HUES64 (cell line): Measurements from ENCODE around the gene CEP170. TPM values are rescaled to one million over a fixed set of nuclear protein-coding genes. Genes with fewer than 3 reads are reported as not detected.

ENCODE experiments used
- H3K27ac ChIP-seq: 2 replicates; pipeline ENCODE4 v1.7.0; 2013; ENCODE audit warnings: low read depth, low read length, inconsistent platforms
- H3K27me3 ChIP-seq: 2 replicates; pipeline ENCODE4 v1.6.1; 2013; ENCODE audit warnings: mild to moderate bottlenecking, low read length; ENCODE audit not compliant: insufficient read depth
- H3K36me3 ChIP-seq: 2 replicates; pipeline ENCODE4 v1.6.1; 2013; ENCODE audit warnings: mild to moderate bottlenecking, low read length; ENCODE audit not compliant: insufficient read depth
- H3K4me1 ChIP-seq: 2 replicates; pipeline ENCODE4 v1.6.1; 2013; ENCODE audit warnings: mild to moderate bottlenecking, low read length, moderate library complexity; ENCODE audit not compliant: insufficient read depth
- H3K4me3 ChIP-seq: 2 replicates; pipeline ENCODE4 v1.5.1; 2013; ENCODE audit warnings: mild to moderate bottlenecking, low read length, moderate library complexity
- H3K9ac ChIP-seq: 2 replicates; pipeline ENCODE4 v1.6.1; 2013; ENCODE audit warnings: mild to moderate bottlenecking, low read depth, low read length
- H3K9me3 ChIP-seq: 2 replicates; pipeline ENCODE4 v1.6.1; 2013; ENCODE audit warnings: low read depth, low read length; ENCODE audit not compliant: insufficient read depth
- WGBS: fragments of 150-250, 120-280 bp; methylation state at CpG from one replicate; pipeline ENCODE4 v1.1.7; 2013; ENCODE audit warnings: missing lambda C conversion rate; 5-methylcytosine and 5-hydroxymethylcytosine counted together
- polyA plus RNA-seq, 2 experiments: library from polyadenylated mRNA; stranded (reverse); fragments of 50-300 nt; gene quantifications; one replicate each; pipeline ENCODE4 v1.2.3, GENCODE V29; 2013

The CEP170 gene
- 48.2 TPM for polyA plus RNA-seq (2013, experiment 1 of 2)
- polyA plus RNA-seq (2013, experiment 2 of 2), result 49.6 TPM

- peak within 1 kb of the TSS; percentile 90 for H3K9ac ChIP-seq
- no peaks in the 10 kb centered on the region for H3K9me3 ChIP-seq
- H3K4me3 ChIP-seq, result peak within 1 kb of the TSS; percentile 88
- peaks cover 40% of the 10 kb centered on the region for H3K4me1 ChIP-seq
- no peaks in the 10 kb centered on the region for H3K27me3 ChIP-seq
- H3K36me3 ChIP-seq, result no peaks in the 10 kb centered on the region
- WGBS, result under 1% methylated on average over 74 of the region's 74 CpGs
- H3K27ac ChIP-seq, result peak within 1 kb of the TSS; percentile 88
These were observed at the start of gene CEP170 for GRCh38 chr1:243254927-243255790. Gene CEP170, minus strand, starts transcription at chr1:243255281. Its CDS starts 30,001 bp downstream, at chr1:243225280.

- WGBS, result 97% methylated on average over 1 of the region's 2 CpGs
- H3K9ac ChIP-seq, result no peak overlapping the region
- H3K9me3 ChIP-seq, result no peaks in the 10 kb centered on the region
- H3K27ac ChIP-seq, result no peak overlapping the region
- no peak overlapping the region for H3K4me3 ChIP-seq
- H3K27me3 ChIP-seq, result no peaks in the 10 kb centered on the region
- no peaks in the 10 kb centered on the region for H3K36me3 ChIP-seq
- H3K4me1 ChIP-seq, result peaks cover under 1% of the 10 kb centered on the region; the same call in 1 of the 2 replicates
These were observed 46.0 kb upstream of the CEP170 start for GRCh38 chr1:243301059-243301458.

- Histone ChIP-seq H3K9ac (no peak overlapping the region), H3K4me3 (no peak overlapping the region), H3K27me3 (no peaks in the 10 kb centered on the region), H3K4me1 (peaks cover under 1% of the 10 kb centered on the region; the same call in 1 of the 2 replicates), H3K9me3 (no peaks in the 10 kb centered on the region), H3K36me3 (no peaks in the 10 kb centered on the region), H3K27ac (no peak overlapping the region)
- 92% methylated on average over 1 of the region's 1 CpG for WGBS
These were observed 44.0 kb upstream of the CEP170 start for GRCh38 chr1:243299069-243299468.

GRCh38 chr1:243294723-243295121, 39.6 kb upstream of the CEP170 start:
- Histone ChIP-seq H3K27me3 (no peaks in the 10 kb centered on the region), H3K27ac (no peak overlapping the region), H3K9ac (no peak overlapping the region), H3K4me3 (no peak overlapping the region), H3K36me3 (no peaks in the 10 kb centered on the region), H3K4me1 (peaks cover 13% of the 10 kb centered on the region), H3K9me3 (no peaks in the 10 kb centered on the region)
- WGBS, result 91% methylated on average over 1 of the region's 3 CpGs

GRCh38 chr1:243293941-243294722, 39.1 kb upstream of the CEP170 start:
- Histone ChIP-seq H3K9me3 (no peaks in the 10 kb centered on the region), H3K4me3 (no peak overlapping the region), H3K36me3 (no peaks in the 10 kb centered on the region), H3K27me3 (no peaks in the 10 kb centered on the region), H3K4me1 (peaks cover 13% of the 10 kb centered on the region), H3K9ac (no peak overlapping the region), H3K27ac (no peak overlapping the region)
- 86% methylated on average over 2 of the region's 4 CpGs for WGBS

GRCh38 chr1:243292117-243292516, 37.0 kb upstream of the CEP170 start:
- 74% methylated on average over 5 of the region's 5 CpGs for WGBS
- no peak overlapping the region for H3K27ac ChIP-seq
- no peaks in the 10 kb centered on the region for H3K36me3 ChIP-seq
- H3K9ac ChIP-seq, result no peak overlapping the region
- no peaks in the 10 kb centered on the region for H3K27me3 ChIP-seq
- H3K9me3 ChIP-seq, result no peaks in the 10 kb centered on the region
- H3K4me3 ChIP-seq, result no peak overlapping the region
- peaks cover 13% of the 10 kb centered on the region for H3K4me1 ChIP-seq

- Histone ChIP-seq H3K9me3 (no peaks in the 10 kb centered on the region), H3K27me3 (no peaks in the 10 kb centered on the region), H3K4me3 (no peak overlapping the region), H3K27ac (no peak overlapping the region), H3K36me3 (no peaks in the 10 kb centered on the region), H3K9ac (no peak overlapping the region), H3K4me1 (peaks cover 13% of the 10 kb centered on the region)
- 100% methylated on average over 1 of the region's 1 CpG for WGBS
These were observed 36.2 kb upstream of the CEP170 start for GRCh38 chr1:243291292-243291691.

- Histone ChIP-seq H3K36me3 (no peaks in the 10 kb centered on the region), H3K4me3 (no peak overlapping the region), H3K9me3 (no peaks in the 10 kb centered on the region), H3K27me3 (no peaks in the 10 kb centered on the region), H3K27ac (no peak overlapping the region), H3K9ac (no peak overlapping the region), H3K4me1 (peaks cover 13% of the 10 kb centered on the region)
- WGBS, result 92% methylated on average over 6 of the region's 6 CpGs
These were observed 33.0 kb upstream of the CEP170 start for GRCh38 chr1:243288062-243288461.

GRCh38 chr1:243287652-243288051, 32.6 kb upstream of the CEP170 start:
- H3K9me3 ChIP-seq, result no peaks in the 10 kb centered on the region
- H3K36me3 ChIP-seq, result no peaks in the 10 kb centered on the region
- H3K9ac ChIP-seq, result no peak overlapping the region
- H3K27ac ChIP-seq, result no peak overlapping the region
- peaks cover 13% of the 10 kb centered on the region for H3K4me1 ChIP-seq
- H3K27me3 ChIP-seq, result no peaks in the 10 kb centered on the region
- WGBS, result no CpG with 5 or more reads among the region's 1 CpG
- no peak overlapping the region for H3K4me3 ChIP-seq

- no peak overlapping the region for H3K27ac ChIP-seq
- peaks cover 9% of the 10 kb centered on the region for H3K4me1 ChIP-seq
These were observed 32.0 kb upstream of the CEP170 start for GRCh38 chr1:243287123-243287460.

GRCh38 chr1:243286409-243287122, 31.5 kb upstream of the CEP170 start:
- H3K9me3 ChIP-seq, result no peaks in the 10 kb centered on the region
- H3K4me3 ChIP-seq, result no peak overlapping the region
- no peak overlapping the region for H3K27ac ChIP-seq
- H3K4me1 ChIP-seq, result peaks cover 6% of the 10 kb centered on the region; the same call in 1 of the 2 replicates
- 75% methylated on average over 5 of the region's 8 CpGs for WGBS
- H3K36me3 ChIP-seq, result no peaks in the 10 kb centered on the region
- no peaks in the 10 kb centered on the region for H3K27me3 ChIP-seq
- H3K9ac ChIP-seq, result no peak overlapping the region

More at GRCh38 chr1:243287123-243287460, 32.0 kb upstream of the CEP170 start:
- Histone ChIP-seq H3K9me3 (no peaks in the 10 kb centered on the region), H3K9ac (no peak overlapping the region), H3K36me3 (no peaks in the 10 kb centered on the region), H3K27me3 (no peaks in the 10 kb centered on the region), H3K4me3 (no peak overlapping the region)
- 86% methylated on average over 2 of the region's 2 CpGs for WGBS
